HEK293 (cell line): ENCODE results near the gene PBX3.

Experiments
- CTCF ChIA-PET: fragments of 350-600 bp; formaldehyde crosslinking; extraction: SDS; loops from one replicate; lab custom pipeline; 2021; ENCODE audit warnings: antibody characterized with exemption; lab: Yijun Ruan, JAX
- POLR2A ChIA-PET: fragments of 300-600 bp; formaldehyde crosslinking; extraction: SDS; loops from one replicate; lab custom pipeline; 2020; ENCODE audit warnings: antibody characterized with exemption, inconsistent platforms; lab: Yijun Ruan, JAX
- H3K27ac ChIP-seq: fragments of 200-500 bp; sonication (Bioruptor generic); 2 replicates; pipeline ENCODE4 v1.5.1; 2014; ENCODE audit warnings: low read depth, low read length, control low read depth, inconsistent platforms; ENCODE audit errors: extremely low read depth
- H3K36me3 ChIP-seq, 2 experiments: fragments of 200-500 bp in 1 of 2; sonication (Bioruptor generic) in 1 of 2; 1 replicate in 1 of 2; 2 replicates in 1 of 2; pipeline ENCODE4 v1.5.1; 2014 to 2017; ENCODE audit warnings: inconsistent platforms in 2 of 2, low read length in 2 of 2; ENCODE audit not compliant: control insufficient read depth in 2 of 2, insufficient read depth in 1 of 2
- H3K4me1 ChIP-seq: fragments of 200-500 bp; sonication (Bioruptor generic); 2 replicates; pipeline ENCODE4 v1.5.1; 2014; ENCODE audit warnings: mild to moderate bottlenecking, low read length, inconsistent platforms; ENCODE audit not compliant: control insufficient read depth, insufficient read depth
- H3K4me3 ChIP-seq: 2 replicates; pipeline ENCODE4 v1.5.1; 2011; ENCODE audit warnings: low read depth, mild to moderate bottlenecking, control low read depth, low read length, moderate library complexity
- H3K9me3 ChIP-seq: fragments of 200-500 bp; sonication (Bioruptor generic); 2 replicates; pipeline ENCODE4 v1.5.1; 2014; ENCODE audit warnings: low read depth, low read length, inconsistent platforms; ENCODE audit not compliant: control insufficient read depth, insufficient read depth
- KLF10 ChIP-seq: fragments of 450-650 bp; IDR thresholded peaks from 2 replicates; pipeline ENCODE4 v1.5.1; 2018; ENCODE audit warnings: missing biosample characterization, mild to moderate bottlenecking, missing genetic modification characterization
- KLF17 ChIP-seq: fragments of 450-650 bp; formaldehyde crosslinking; IDR thresholded peaks from 2 replicates; pipeline ENCODE4 v1.5.1; 2016; ENCODE audit warnings: missing biosample characterization, missing genetic modification characterization
- OSR2 ChIP-seq: fragments of 450-650 bp; formaldehyde crosslinking; IDR thresholded peaks from 2 replicates; pipeline ENCODE4 v1.5.1; 2016; ENCODE audit warnings: missing biosample characterization, missing genetic modification characterization
- PRDM1 ChIP-seq: fragments of 450-650 bp; formaldehyde crosslinking; IDR thresholded peaks from 2 replicates; pipeline ENCODE4; 2016; ENCODE audit warnings: missing biosample characterization, missing genetic modification characterization
- SCRT1 ChIP-seq: fragments of 450-650 bp; formaldehyde crosslinking; IDR thresholded peaks from 2 replicates; pipeline ENCODE4 v1.5.1; 2016; ENCODE audit warnings: missing biosample characterization, missing genetic modification characterization, borderline replicate concordance
- SCRT2 ChIP-seq: fragments of 450-650 bp; formaldehyde crosslinking; IDR thresholded peaks from 2 replicates; pipeline ENCODE4 v1.5.1; 2016; ENCODE audit warnings: missing biosample characterization, missing genetic modification characterization
- ZBTB44 ChIP-seq: fragments of 450-650 bp; IDR thresholded peaks from 2 replicates; pipeline ENCODE4 v1.5.1; 2018; ENCODE audit warnings: missing biosample characterization, mild to moderate bottlenecking, missing genetic modification characterization
- ZBTB49 ChIP-seq: fragments of 450-650 bp; formaldehyde crosslinking; IDR thresholded peaks from 2 replicates; pipeline ENCODE4 v1.5.1; 2016; ENCODE audit warnings: missing biosample characterization, missing genetic modification characterization, low read depth
- ZIC2 ChIP-seq: fragments of 450-650 bp; formaldehyde crosslinking; IDR thresholded peaks from 2 replicates; pipeline ENCODE4 v1.5.1; 2016; ENCODE audit warnings: missing biosample characterization, missing genetic modification characterization
- ZNF133 ChIP-seq: fragments of 450-650 bp; formaldehyde crosslinking; IDR thresholded peaks from 2 replicates; pipeline ENCODE4 v1.5.1; 2016; ENCODE audit warnings: missing biosample characterization, missing genetic modification characterization
- ZNF155 ChIP-seq: fragments of 450-650 bp; formaldehyde crosslinking; IDR thresholded peaks from 2 replicates; pipeline ENCODE4 v1.5.1; 2016; ENCODE audit warnings: missing biosample characterization, missing genetic modification characterization
- ZNF16 ChIP-seq: fragments of 450-650 bp; formaldehyde crosslinking; IDR thresholded peaks from 2 replicates; pipeline ENCODE4 v1.5.1; 2016; ENCODE audit warnings: low read depth, missing biosample characterization, missing genetic modification characterization
- ZNF169 ChIP-seq: fragments of 450-650 bp; formaldehyde crosslinking; IDR thresholded peaks from 2 replicates; pipeline ENCODE4 v1.5.1; 2016; ENCODE audit warnings: missing biosample characterization, missing genetic modification characterization
- ZNF175 ChIP-seq: fragments of 450-650 bp; formaldehyde crosslinking; IDR thresholded peaks from 2 replicates; pipeline ENCODE4 v1.5.1; 2016; ENCODE audit warnings: missing biosample characterization, missing genetic modification characterization
- ZNF211 ChIP-seq: fragments of 450-650 bp; formaldehyde crosslinking; IDR thresholded peaks from 2 replicates; pipeline ENCODE4 v1.5.1; 2016; ENCODE audit warnings: low read depth, missing biosample characterization, missing genetic modification characterization
- ZNF214 ChIP-seq: fragments of 450-650 bp; formaldehyde crosslinking; IDR thresholded peaks from 2 replicates; pipeline ENCODE4 v1.5.1; 2017; ENCODE audit warnings: missing biosample characterization, mild to moderate bottlenecking, missing genetic modification characterization, borderline replicate concordance
- ZNF221 ChIP-seq: fragments of 450-650 bp; formaldehyde crosslinking; IDR thresholded peaks from 2 replicates; pipeline ENCODE4 v1.5.1; 2017; ENCODE audit warnings: missing biosample characterization, missing genetic modification characterization, borderline replicate concordance
- ZNF223 ChIP-seq: fragments of 450-650 bp; formaldehyde crosslinking; IDR thresholded peaks from 2 replicates; pipeline ENCODE4 v1.5.1; 2016; ENCODE audit warnings: missing biosample characterization, missing genetic modification characterization
- ZNF239 ChIP-seq: fragments of 450-650 bp; formaldehyde crosslinking; IDR thresholded peaks from 2 replicates; pipeline ENCODE4 v1.5.1; 2016; ENCODE audit warnings: missing biosample characterization, missing genetic modification characterization
- ZNF280C ChIP-seq: fragments of 450-650 bp; formaldehyde crosslinking; IDR thresholded peaks from 2 replicates; pipeline ENCODE4 v1.5.1; 2016; ENCODE audit warnings: missing biosample characterization, missing genetic modification characterization
- ZNF394 ChIP-seq: fragments of 450-650 bp; formaldehyde crosslinking; IDR thresholded peaks from 2 replicates; pipeline ENCODE4 v1.5.1; 2016; ENCODE audit warnings: missing biosample characterization, missing genetic modification characterization, mild to moderate bottlenecking, moderate library complexity, borderline replicate concordance
- ZNF48 ChIP-seq: fragments of 450-650 bp; formaldehyde crosslinking; IDR thresholded peaks from 2 replicates; pipeline ENCODE4 v1.5.1; 2016; ENCODE audit warnings: missing biosample characterization, missing genetic modification characterization
- ZNF558 ChIP-seq: fragments of 450-650 bp; formaldehyde crosslinking; IDR thresholded peaks from 2 replicates; pipeline ENCODE4 v1.5.1; 2016; ENCODE audit warnings: missing biosample characterization, missing genetic modification characterization
- ZNF600 ChIP-seq: fragments of 450-650 bp; formaldehyde crosslinking; IDR thresholded peaks from 2 replicates; pipeline ENCODE4 v1.5.1; 2016; ENCODE audit warnings: missing biosample characterization, missing genetic modification characterization
- ZNF621 ChIP-seq: fragments of 450-650 bp; formaldehyde crosslinking; IDR thresholded peaks from 2 replicates; pipeline ENCODE4 v1.5.1; 2017; ENCODE audit warnings: missing biosample characterization, missing genetic modification characterization
- ZNF629 ChIP-seq: fragments of 450-650 bp; formaldehyde crosslinking; IDR thresholded peaks from 2 replicates; pipeline ENCODE4 v1.5.1; 2017; ENCODE audit warnings: missing biosample characterization, missing genetic modification characterization
- ZNF639 ChIP-seq: fragments of 450-650 bp; formaldehyde crosslinking; IDR thresholded peaks from 2 replicates; pipeline ENCODE4 v1.5.1; 2016; ENCODE audit warnings: missing biosample characterization, missing genetic modification characterization
- ZNF660 ChIP-seq: fragments of 450-650 bp; IDR thresholded peaks from 2 replicates; pipeline ENCODE4 v1.5.1; 2018; ENCODE audit warnings: missing biosample characterization, mild to moderate bottlenecking, missing genetic modification characterization
- ZNF701 ChIP-seq: fragments of 450-650 bp; formaldehyde crosslinking; IDR thresholded peaks from 2 replicates; pipeline ENCODE4 v1.5.1; 2016; ENCODE audit warnings: missing biosample characterization, missing genetic modification characterization

PBX3 gene

GRCh38 chr9:125931211-125931610 is 184.0 kb downstream of the PBX3 start:
- Histone ChIP-seq H3K27ac (no peak overlapping the region), H3K4me1 (no peaks in the 10 kb centered on the region), H3K4me3 (no peak overlapping the region), H3K9me3 (no peaks in the 10 kb centered on the region), H3K36me3 (peaks cover 0 to 9% of the 10 kb centered on the region in 2 experiments; a peak in 1 of 3 replicates)
- no peak for TF ChIP-seq ZNF175
- no peak for TF ChIP-seq KLF10 (tag by site-specific recombination)
- no peak for TF ChIP-seq ZNF221 (tag by site-specific recombination)
- TF ChIP-seq ZNF16, result no peak
- TF ChIP-seq ZNF639, result no peak
- TF ChIP-seq ZNF155 (tag by site-specific recombination), result no peak
- TF ChIP-seq ZNF211 (tag by site-specific recombination), result no peak
- no peak for TF ChIP-seq ZNF239 (tag by site-specific recombination)
- TF ChIP-seq ZBTB44, result no peak
- CTCF ChIA-PET, result interaction anchor here (0.7 kb wide), 1 partner anchor 77 kb away, joined by 3 read pairs; no protein-coding TSS in a partner anchor
- POLR2A ChIA-PET, result no interaction called here

GRCh38 chr9:125932012-125932411 is 184.8 kb downstream of the PBX3 start:
- ChIA-PET CTCF (no interaction called here), POLR2A (no interaction called here)
- H3K27ac ChIP-seq, result no peak overlapping the region
- H3K4me1 ChIP-seq, result no peaks in the 10 kb centered on the region
- peaks cover 0 to 12% of the 10 kb centered on the region in 2 experiments; a peak in 1 of 3 replicates for H3K36me3 ChIP-seq
- H3K4me3 ChIP-seq, result no peak overlapping the region
- H3K9me3 ChIP-seq, result no peaks in the 10 kb centered on the region
- TF ChIP-seq ZNF133 (tag by site-specific recombination), result peak; percentile 32; the same call in 1 of the 2 replicates
- no peak for TF ChIP-seq KLF17
- TF ChIP-seq ZNF169 (tag by site-specific recombination), result no peak
- no peak for TF ChIP-seq ZNF280C (tag by site-specific recombination)
- TF ChIP-seq ZNF600, result peak; percentile 94
- peak; percentile 27; the same call in 1 of the 2 replicates for TF ChIP-seq PRDM1
- no peak for TF ChIP-seq ZNF48 (tag by site-specific recombination)
- TF ChIP-seq ZNF660 (tag by site-specific recombination), result peak; percentile 34; the same call in 1 of the 2 replicates
- no peak for TF ChIP-seq ZNF621
- no peak for TF ChIP-seq ZNF701 (tag by site-specific recombination)
- no peak for TF ChIP-seq OSR2 (tag by site-specific recombination)
- no peak for TF ChIP-seq ZNF214 (tag by site-specific recombination)
- TF ChIP-seq ZIC2 (tag by site-specific recombination), result no peak
- no peak for TF ChIP-seq ZBTB49
- TF ChIP-seq ZNF223 (tag by site-specific recombination), result no peak
- TF ChIP-seq ZNF558 (tag by site-specific recombination), result 0 out of 2 replicates have a peak, but pooled peaks have one; percentile 30
- no peak for TF ChIP-seq ZNF394
- TF ChIP-seq SCRT2 (tag by site-specific recombination), result peak; percentile 91
- no peak for TF ChIP-seq ZNF175
- TF ChIP-seq ZNF629 (tag by site-specific recombination), result 0 out of 2 replicates have a peak, but pooled peaks have one; percentile 31
- TF ChIP-seq SCRT1 (tag by site-specific recombination), result 0 out of 2 replicates have a peak, but pooled peaks have one; percentile 33
